Ecto neural progenitor cell (in vitro differentiated cells): ENCODE data around the gene MAB21L2.

Experiments
- DNase-seq: peaks from one replicate; pipeline ENCODE4 v3.0.0-alpha.2; 2018; ENCODE audit warnings: low spot score

Gene MAB21L2

DNA sequence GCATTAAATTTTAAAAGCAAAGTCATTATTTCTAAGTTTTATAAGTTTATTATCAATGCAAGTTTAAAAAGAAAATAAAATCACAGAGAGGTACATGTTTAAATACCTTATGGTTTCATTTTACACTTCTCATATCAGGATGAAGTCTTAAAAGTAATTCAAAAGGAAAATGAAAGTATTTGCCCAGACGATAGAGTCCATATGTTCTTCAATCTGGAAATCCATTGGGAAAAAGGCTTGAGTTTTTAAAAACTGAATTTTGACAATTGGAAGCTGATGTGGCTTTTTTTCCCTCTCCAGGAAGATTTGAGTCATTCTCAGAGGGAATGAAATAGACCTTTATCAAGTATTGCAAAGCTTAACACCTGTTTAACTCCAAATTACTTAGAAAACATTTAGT lies 37.1 kb downstream of the MAB21L2 start:
- no peak for DNase-seq

DNA sequence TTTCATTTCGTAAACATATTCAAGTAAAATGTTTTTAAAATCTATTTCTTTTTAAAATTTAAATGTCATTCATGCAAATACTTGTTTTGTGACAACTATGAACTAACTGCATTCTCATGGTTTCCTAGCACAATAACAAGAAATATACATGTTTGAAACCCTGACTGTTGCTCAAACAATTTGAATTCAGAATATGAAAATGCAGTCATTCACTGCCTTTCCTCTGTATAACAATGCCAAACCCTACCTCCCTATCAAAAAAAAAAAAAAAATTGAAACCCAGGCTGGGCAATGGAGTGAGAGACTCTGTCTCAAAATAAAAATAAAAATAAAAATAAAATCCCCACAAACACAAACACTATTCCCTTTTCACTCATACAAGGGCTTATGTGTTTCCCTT lies 42.1 kb downstream of the MAB21L2 start:
- DNase-seq, result no peak

DNA sequence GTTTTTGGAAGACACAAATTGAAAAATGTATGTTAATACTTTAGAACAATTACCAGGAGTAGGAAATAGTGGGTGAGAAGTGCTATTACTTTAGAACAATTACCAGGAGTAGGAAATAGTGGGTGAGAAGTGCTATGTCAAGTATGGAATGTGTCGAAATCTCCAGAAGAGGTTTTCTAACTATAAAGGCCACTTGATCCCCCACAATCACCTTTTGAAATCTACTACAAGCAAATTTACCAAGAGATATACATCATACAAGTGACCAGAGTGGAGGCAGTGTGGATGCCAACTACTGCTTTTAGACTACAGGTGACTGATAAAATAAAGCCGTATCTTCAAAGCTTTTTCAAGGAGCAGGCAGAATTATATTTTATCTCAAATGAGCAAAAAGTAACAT lies 43.1 kb downstream of the MAB21L2 start:
- DNase-seq, result no peak

DNA sequence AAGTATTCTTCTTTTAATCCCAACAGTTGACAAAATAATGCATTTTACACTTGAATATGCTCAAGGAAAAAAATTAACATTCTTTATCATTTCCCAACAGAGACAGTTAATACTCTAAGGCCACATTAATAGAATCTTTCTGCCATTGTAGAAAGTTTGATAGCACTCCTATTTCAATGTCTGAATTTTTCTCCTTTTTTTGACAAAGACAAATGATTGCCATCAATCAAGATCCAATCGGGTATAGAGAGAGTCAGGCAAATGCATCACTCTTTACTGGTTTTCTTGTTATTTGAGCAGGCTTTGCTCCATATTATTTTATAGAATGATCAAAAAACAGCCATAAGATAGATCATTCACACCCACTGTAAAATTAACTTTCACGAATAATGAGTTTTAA lies 46.1 kb downstream of the MAB21L2 start:
- no peak for DNase-seq

DNA sequence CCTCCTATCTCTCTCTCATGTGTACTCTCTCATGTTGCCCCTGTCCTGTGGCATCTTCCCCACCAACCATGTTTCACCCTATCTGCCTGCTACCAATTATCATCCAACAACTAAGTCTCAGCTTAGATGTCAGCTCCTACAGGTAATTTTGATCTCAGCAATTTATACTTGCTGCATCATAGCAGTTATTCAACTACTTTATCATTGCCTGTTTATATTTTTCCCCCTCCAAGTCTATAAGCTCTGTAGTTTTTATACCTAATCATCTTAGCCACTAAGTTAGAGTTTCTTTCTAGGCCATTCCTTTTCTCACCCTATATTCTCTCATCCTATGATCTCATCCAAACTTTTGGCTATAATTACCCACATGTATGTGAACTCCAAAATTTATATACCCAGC lies 50.7 kb downstream of the MAB21L2 start:
- no peak for DNase-seq
